ENCODE measurements around the gene SREBF2.
A peak's percentile ranks its signal among the peaks of the same experiment; 100 is the strongest.

SREBF2 gene

DNA sequence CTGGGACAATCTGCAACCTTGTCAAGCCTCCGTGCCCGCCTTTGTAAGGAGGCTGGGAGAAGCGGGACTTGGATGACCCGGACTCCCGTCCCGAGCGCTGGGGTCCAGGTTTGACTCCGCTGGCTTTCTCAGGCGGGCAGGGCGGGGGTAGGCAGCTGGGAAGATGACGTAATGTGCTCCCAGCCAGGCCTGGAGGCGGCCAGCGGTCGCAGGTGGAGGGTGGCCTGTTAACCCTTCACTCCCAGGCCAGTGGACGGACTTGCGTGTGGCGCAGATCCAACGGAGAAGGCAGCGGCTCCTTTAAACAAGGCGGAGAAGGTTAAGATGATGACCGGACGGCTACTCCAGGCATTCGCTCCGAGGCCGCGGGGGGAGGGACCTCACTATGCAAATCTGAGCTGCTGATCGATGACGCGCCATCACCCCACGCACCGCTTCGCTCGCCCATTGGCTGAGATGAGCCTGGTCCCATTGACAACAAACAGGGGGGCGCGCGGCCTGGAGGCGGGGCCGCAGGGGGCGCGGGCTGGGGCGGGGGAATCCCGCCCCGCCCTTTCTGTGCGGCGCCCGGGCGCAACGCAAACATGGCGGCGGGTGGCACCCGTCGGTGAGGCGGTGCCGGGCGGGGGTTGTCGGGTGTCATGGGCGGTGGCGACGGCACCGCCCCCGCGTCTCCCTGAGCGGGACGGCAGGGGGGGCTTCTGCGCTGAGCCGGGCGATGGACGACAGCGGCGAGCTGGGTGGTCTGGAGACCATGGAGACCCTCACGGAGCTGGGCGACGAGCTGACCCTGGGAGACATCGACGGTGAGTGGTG lies at the start of gene SREBF2:
Gene SREBF2 (plus strand): TSS at position 553 of the 816 bp plus-strand sequence. CDS start 166 bp downstream, at position 719.
- peak; percentile 98 for DNase-seq (ENCODE audit: low spot score)

- DNase-seq (ENCODE audit: low spot score), result no peak
Observed at GRCh38 chr22:41787331-41787730, 45.6 kb upstream of the SREBF2 start.

DNA sequence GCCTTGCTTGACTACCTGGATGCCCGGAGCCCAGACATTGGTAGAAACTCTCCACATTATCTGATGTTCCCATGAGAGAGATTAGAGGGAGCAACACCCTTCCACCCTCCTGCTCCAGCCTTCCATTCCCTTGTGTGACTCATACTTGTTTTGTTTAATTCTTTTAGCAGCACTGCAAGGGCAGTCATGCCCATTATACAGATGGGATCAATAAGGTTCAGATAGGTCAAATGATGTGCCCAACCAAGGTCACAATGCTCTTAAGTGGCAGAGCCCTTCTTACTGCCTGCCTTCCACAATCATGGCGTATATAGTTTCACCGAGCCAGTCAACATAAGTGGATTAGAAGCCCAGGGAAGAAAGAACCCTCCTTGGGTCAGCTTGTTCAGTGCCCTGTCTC lies 39.0 kb upstream of the SREBF2 start:
- no peak for DNase-seq (ENCODE audit: low spot score)

GRCh38 chr22:41798736-41799135 lies 34.2 kb upstream of the SREBF2 start:
- DNase-seq (ENCODE audit: low spot score), result no peak

DNA sequence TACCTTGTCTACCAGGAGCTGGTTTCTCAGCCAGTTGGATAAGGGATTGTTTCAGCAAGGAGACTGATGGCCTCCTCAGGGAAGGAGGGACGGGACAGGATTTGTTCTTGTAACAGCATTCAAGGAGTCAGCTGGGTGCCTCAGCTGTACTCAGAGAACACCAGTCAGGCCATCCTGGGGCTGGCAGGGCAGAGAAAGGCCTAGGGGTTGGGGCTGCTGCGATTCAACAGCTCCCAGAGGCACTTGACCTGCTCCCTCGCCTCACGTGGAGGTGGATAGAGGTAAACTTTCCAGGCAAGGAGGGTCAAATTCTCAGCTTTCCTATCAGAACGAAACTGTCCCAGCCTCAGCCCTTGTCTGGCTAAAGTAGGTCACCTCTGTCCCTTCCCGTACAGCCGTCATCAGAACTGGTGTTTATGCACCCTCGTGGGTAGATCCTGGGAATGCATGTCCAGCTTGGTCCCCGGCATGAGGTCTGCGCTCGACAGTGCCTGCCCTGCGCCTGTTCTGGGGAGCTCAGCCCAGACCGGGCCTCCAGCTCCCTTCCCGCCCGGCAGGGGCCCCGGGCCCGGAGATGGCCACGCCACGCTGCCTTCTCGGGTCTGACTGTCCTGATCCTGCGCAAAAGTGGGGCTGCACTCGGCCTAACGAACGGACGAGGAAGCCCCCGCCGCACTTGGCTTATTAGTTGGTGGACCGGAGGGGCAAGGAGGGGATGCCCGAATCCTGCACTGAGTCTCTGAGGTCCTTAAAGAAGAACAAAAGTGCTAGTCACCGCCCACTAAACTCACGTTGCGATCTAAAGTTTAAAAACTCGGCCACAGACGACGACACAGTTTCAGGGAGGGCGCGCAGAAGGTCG lies 33.2 kb upstream of the SREBF2 start:
- no peak for DNase-seq (ENCODE audit: low spot score)

DNA sequence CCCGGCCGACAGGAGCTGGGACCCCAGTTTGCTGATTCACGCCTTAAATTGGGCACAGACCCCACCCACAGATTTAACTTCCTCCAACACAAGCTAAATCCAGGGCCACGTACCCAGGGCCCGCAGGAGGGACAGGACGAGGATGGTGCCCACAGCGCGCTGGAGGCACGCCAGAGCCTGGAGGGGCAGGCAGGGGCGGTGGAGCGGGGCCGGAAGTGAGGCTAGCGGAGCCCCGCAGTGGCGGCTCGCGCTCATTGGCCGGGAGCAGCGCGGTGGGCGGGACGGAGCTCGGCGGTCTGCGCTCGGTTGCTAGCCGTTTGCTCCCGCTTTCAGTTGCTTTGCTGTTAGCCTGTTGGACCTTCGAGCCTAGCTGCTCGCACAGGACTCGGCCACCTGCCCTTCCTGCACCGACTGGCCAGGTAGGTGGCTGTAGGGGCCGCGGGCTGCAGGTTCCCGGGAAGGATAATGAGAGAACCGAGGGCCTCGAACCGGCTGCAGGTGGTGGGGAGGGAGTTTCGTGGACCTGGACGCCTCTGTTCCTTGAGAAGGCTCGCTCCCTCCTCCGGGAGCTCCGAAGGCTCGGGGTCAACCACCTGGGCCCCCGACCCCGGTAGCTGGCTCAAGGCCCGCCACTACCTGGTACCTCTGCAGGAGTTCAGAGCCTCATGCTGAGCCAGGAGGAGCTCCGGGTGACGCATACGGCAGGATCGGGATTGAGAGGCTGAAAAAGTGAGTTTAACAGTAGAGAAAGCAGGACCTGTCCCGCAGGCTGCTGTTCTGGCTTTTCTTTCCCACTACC lies 32.4 kb upstream of the SREBF2 start, which contains the start of gene CCDC134:
Gene CCDC134 (plus strand): TSS at position 332 of the 799 bp plus-strand sequence. CDS start 8,212 bp downstream, outside the sequence.
- DNase-seq (ENCODE audit: low spot score), result peak; percentile 81

- no peak for DNase-seq (ENCODE audit: low spot score)
Observed at GRCh38 chr22:41801147-41801819, 31.6 kb upstream of the SREBF2 start.

DNA sequence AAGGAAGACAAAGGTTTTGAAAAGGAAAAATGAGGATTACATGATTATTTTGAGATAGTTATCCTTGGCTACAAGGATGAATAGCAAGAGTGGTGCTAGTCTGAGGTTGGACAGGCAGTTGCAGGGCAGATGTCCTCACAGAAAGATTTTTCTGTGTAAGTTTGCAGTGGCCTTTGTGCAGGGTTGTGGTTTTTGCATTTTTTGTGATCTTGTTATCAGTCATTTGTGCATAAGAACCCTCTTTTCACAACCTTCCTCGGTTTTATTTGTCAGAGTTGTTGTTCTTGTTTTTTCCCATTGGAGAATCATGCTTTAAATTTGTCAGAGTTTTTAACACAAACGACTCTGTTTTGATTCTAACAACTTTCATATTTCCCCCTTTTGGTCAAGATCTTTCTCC lies 31.0 kb upstream of the SREBF2 start:
- no peak for DNase-seq (ENCODE audit: low spot score)

GRCh38 chr22:41805639-41806038 lies 27.3 kb upstream of the SREBF2 start:
- no peak for DNase-seq (ENCODE audit: low spot score)

DNA sequence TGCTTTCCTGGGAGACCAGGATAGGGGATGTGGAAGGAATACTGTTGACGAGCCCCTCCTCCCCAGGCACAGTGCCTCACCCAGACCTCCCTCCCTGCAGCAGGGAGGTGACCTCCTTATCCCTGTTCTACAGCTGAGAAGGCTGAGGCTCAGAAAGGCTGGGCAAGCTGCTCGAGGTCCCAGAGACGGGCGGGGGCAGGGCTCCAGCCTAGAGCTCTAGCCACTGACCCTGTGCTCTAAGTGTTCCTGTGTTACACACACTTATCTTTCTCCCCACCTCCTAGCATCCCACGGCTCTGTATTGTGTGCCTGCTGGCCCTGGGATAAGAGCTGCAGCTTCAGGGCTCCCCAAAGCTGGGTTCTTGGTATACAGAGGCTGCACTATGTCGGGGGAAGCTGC lies 24.5 kb upstream of the SREBF2 start:
- no peak for DNase-seq (ENCODE audit: low spot score)

DNA sequence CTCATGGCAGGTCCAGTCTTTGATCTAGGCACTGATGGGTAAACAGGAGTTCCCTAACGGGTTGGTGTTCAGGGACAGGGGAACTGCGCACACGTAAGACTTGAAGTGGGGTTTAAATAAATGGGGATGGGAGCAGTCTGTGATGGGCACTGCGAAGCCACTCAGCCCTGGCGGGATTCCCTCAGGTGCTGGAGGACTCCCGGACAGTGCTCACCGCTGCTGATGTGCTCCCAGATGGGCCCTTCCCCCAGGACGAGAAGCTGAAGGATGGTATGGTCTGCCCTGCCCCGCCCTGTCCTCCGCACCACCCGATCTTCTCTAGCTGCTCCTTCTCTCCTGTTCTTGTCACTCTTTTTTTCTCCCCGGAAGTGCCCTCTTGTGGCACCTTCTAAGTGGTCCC lies 22.9 kb upstream of the SREBF2 start:
- DNase-seq (ENCODE audit: low spot score), result no peak

DNA sequence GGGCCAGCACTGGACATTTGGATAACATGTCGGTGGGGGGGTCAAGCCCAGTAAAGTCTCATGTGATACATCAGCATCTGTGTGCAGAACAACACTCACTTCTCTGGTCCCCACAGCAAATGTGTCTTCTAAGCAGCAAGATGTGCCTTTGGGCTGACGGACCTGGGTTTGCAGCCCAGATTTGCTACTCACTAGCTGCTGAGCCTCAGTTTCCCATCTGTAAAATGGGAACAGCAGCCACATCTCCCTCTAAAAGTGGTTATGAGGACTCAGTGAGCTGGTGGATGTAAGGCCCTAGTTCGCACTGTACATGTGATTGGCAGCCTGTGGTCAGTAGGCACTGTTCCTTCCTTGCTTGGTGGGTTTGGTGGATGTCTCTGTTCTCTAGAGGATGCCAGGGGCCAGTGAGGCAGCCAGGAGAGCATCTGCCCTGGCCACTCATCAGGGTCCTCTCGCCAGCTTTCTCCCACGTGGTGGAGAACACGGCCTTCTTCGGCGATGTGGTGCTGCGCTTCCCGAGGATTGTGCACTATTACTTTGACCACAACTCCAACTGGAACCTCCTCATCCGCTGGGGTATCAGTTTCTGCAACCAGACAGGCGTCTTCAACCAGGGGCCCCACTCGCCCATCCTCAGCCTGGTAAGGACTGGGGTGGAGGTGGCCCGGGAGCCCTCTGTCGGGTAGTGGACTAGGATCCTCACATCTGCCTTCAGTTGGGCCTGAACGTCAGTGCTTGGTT lies 19.9 kb upstream of the SREBF2 start:
- DNase-seq (ENCODE audit: low spot score), result no peak

DNA sequence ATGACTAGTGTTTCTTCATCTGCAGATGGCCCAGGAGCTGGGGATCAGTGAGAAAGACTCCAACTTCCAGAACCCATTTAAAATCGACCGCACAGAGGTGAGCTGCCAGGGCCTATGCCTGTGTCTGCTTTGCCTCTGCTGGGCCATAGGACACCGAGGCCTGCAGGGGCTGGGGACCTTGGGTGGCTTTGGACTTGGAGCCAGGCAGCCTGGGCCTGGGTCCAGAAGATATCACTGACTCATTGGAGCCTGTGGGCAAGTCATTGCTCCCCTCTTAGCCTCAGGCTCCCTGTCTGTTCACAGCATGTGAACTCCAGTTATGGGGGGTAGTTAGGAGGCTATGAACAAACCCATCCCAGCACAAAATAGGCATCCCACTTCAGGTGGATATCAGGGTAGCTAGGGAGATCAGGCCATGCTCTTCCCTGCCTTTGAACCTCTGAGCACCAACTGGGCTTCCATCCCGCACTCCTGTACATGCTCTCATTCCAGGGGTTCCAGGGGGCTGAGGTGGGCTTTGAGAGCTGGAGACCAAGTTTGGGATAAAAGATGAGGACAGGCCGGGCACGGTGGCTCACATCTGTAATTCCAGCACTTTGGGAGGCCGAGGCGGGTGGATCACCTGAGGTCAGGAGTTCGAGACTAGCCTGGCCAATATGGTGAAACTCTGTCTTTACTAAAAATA lies 19.0 kb upstream of the SREBF2 start:
- DNase-seq (ENCODE audit: low spot score), result no peak

- no peak for DNase-seq (ENCODE audit: low spot score)
Observed at GRCh38 chr22:41815716-41816115, 17.2 kb upstream of the SREBF2 start.

- no peak for DNase-seq (ENCODE audit: low spot score)
Observed at GRCh38 chr22:41816241-41816640, 16.7 kb upstream of the SREBF2 start.

- no peak for DNase-seq (ENCODE audit: low spot score)
Observed at GRCh38 chr22:41816871-41817270, 16.0 kb upstream of the SREBF2 start.

GRCh38 chr22:41818011-41818410 lies 14.9 kb upstream of the SREBF2 start:
- DNase-seq (ENCODE audit: low spot score), result no peak

GRCh38 chr22:41818596-41818995 lies 14.3 kb upstream of the SREBF2 start:
- no peak for DNase-seq (ENCODE audit: low spot score)

DNA sequence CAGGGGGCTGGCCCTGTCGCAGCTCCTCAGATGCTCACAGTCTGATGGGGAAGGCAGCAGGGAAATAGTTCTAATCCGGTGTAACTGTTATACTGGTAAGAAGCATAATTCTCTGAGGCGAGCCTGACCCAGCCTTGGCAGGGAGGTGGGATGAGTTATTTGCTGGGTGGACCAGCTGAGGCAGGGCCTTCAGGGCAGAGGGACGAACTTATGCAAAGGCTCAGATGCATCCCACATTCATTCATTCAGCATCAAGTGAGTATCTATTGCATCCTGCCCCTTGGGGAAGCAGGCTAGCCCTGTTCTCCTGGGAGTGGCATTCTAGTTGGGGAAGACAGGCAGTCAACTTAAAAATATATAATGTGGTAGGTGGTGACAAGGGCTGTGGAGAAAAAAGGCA lies 13.6 kb upstream of the SREBF2 start:
- DNase-seq (ENCODE audit: low spot score), result no peak

GRCh38 chr22:41820447-41820846 lies 12.5 kb upstream of the SREBF2 start:
- no peak for DNase-seq (ENCODE audit: low spot score)
